ENCODE measurements around the gene CLCNKA. TPM values are rescaled to one million over a fixed set of nuclear protein-coding genes. Genes with fewer than 3 reads are reported as not detected.
"Not testable (repeated sequence)": the region's sequence is repeated elsewhere in the genome, so short reads cannot be mapped to it uniquely, and the experiment has no call there.

CLCNKA gene
- total RNA-seq, 4 donors from 2014 or later = 0.64 to 0.94 (median 0.80) TPM; not detected in 1

DNA sequence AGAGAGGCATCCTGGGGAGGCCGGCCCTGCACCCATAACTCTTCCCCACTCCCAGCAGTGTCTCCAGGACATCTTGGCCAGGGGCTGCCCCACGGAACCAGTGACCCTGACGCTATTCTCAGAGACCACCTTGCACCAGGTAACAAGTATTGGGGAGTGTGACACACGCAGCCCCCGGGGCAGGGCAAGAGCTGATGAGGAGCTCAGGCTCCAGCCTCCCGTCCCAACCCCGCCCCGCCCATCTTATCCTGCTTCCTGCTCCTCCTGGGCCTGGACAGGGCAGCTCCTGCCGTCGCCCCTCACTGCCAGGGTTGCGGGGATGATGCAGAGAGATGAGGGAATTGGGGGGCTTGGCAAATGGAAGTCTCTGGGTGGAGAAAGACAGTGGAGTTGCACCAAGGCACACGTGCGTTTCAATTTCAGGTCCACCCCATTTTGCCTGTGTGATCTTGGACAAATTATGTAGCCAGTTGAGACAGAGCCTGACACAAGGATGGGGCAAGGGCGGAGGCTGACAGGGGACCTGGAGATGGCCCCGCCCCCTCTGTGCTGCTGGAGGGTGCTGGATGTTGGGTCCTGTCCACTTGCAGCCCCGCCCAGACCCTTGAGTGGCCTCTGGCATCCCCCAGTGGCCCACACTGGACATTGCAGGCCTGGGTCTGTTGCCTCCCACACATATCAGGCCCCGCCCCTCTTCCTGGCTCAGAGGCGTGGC lies 10.7 kb downstream of the CLCNKA start:
- H3K9me3 ChIP-seq = no peaks in the 10 kb centered on the region
- DNase-seq (peak; percentile 76 to 94), ATAC-seq (peak; percentile 89 to 91)
- intact Hi-C loops (cut with DNase I; ENCODE audit: low total_unique reads) = loop anchor here (1.0 kb wide), 1 partner anchor 23 kb away; no protein-coding TSS in a partner anchor
- no peaks in the 10 kb centered on the region for H3K27me3 ChIP-seq
- H3K4me1 ChIP-seq = peaks cover 5 to 6% of the 10 kb centered on the region in 2 donors
- H3K4me3 ChIP-seq = no peak overlapping the region
- H3K36me3 ChIP-seq = no peaks in the 10 kb centered on the region
- TF ChIP-seq CTCF (IDR thresholded peaks at IDR 0.05 in 4 of 5, conservative IDR thresholded peaks at IDR 0.05 in 1 of 5) (peak; percentile 96 to 100 (median 100)), POLR2A (IDR thresholded peaks at IDR 0.05) (no peak)
- in situ Hi-C loops (cut with MboI; ENCODE audit: low sequenced_read_pairs in 4 of 4) = no loop called here
- H3K27ac ChIP-seq = peak overlapping the region in 2 of 4 donors; percentile 12 to 19

GRCh38 chr1:16033103-16033632 lies 11.3 kb downstream of the CLCNKA start:
- in situ Hi-C loops (cut with MboI; ENCODE audit: low sequenced_read_pairs in 4 of 4); H3K36me3 ChIP-seq; ATAC-seq; H3K4me3 ChIP-seq; H3K9me3 ChIP-seq; H3K27me3 ChIP-seq; intact Hi-C loops (cut with DNase I; ENCODE audit: low total_unique reads); H3K4me1 ChIP-seq; DNase-seq: not testable (repeated sequence)
- peak overlapping the region in 1 of 4 donors; percentile 12 for H3K27ac ChIP-seq

DNA sequence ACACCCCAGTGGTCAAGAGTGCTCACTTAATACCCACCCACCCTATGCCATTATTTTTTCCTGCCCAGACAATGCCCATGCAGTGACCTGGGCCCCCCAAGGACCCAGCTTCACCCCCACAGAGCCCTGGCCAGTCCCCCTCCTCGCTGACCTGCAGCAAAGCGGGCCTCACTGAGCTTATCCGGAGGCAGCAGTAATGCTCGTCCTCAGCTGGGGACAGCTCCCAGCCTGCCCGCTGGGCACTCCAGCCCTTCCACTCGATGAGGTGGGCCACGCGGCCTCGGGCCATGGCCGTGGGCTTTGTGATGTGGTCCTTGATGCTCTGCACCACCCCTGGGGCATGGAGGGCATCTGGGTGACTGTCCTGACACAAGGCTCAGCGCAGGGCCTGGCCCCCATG lies 14.6 kb downstream of the CLCNKA start:
- intact Hi-C loops (cut with DNase I; ENCODE audit: low total_unique reads); H3K27me3 ChIP-seq; H3K9me3 ChIP-seq; in situ Hi-C loops (cut with MboI; ENCODE audit: low sequenced_read_pairs in 4 of 4); H3K4me3 ChIP-seq; H3K36me3 ChIP-seq; ATAC-seq; H3K27ac ChIP-seq; H3K4me1 ChIP-seq; DNase-seq: not testable (repeated sequence)

- H3K27ac ChIP-seq = no peak overlapping the region
- no peaks in the 10 kb centered on the region for H3K27me3 ChIP-seq
- DNase-seq = no peak
- H3K36me3 ChIP-seq = no peaks in the 10 kb centered on the region
- ATAC-seq = no peak
- no peaks in the 10 kb centered on the region for H3K4me1 ChIP-seq
- in situ Hi-C loops (cut with MboI; ENCODE audit: low sequenced_read_pairs in 4 of 4) = no loop called here
- intact Hi-C loops (cut with DNase I; ENCODE audit: low total_unique reads) = no loop called here
- no peak for TF ChIP-seq POLR2A (IDR thresholded peaks at IDR 0.05)
- no peak for TF ChIP-seq CTCF (IDR thresholded peaks at IDR 0.05 in 4 of 5, conservative IDR thresholded peaks at IDR 0.05 in 1 of 5)
- H3K9me3 ChIP-seq = no peaks in the 10 kb centered on the region
- H3K4me3 ChIP-seq = no peak overlapping the region
Measured at GRCh38 chr1:16038620-16038912, 16.7 kb downstream of the CLCNKA start.

DNA sequence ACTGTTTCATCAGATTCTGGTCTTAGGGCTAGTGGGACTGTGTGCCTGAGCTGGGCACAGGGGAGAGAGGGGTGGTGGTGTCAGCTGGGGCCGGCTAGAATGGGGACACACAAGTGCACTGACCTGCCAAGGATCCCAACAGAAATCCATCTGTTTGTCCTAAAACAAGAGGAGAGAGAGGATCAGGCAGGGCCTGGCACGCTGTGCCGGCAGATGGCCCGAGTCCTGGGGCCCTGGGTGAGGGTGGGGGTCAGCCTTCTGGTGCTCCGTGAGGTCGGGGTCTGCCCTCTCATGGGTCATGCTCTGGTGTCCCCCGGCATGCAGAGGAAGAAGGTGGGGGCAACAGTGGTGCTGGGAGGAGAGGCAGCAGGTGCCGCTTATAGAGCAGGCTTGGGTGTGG lies 18.0 kb downstream of the CLCNKA start:
- ATAC-seq; H3K27me3 ChIP-seq; H3K4me3 ChIP-seq; intact Hi-C loops (cut with DNase I; ENCODE audit: low total_unique reads); H3K36me3 ChIP-seq; H3K27ac ChIP-seq; H3K4me1 ChIP-seq; DNase-seq; H3K9me3 ChIP-seq: not testable (repeated sequence)
- in situ Hi-C loops (cut with MboI; ENCODE audit: low sequenced_read_pairs in 4 of 4) = loop anchor here in 1 of 4 donors (10.0 kb wide), 1 partner anchor 45 kb away; no protein-coding TSS in a partner anchor

- H3K27me3 ChIP-seq = no peaks in the 10 kb centered on the region
- no peaks in the 10 kb centered on the region for H3K9me3 ChIP-seq
- H3K36me3 ChIP-seq = no peaks in the 10 kb centered on the region
- ATAC-seq (no peak), DNase-seq (no peak)
- TF ChIP-seq POLR2A (IDR thresholded peaks at IDR 0.05) = no peak
- no peak for TF ChIP-seq CTCF (IDR thresholded peaks at IDR 0.05 in 4 of 5, conservative IDR thresholded peaks at IDR 0.05 in 1 of 5)
- no peak overlapping the region for H3K4me3 ChIP-seq
- no peak overlapping the region for H3K27ac ChIP-seq
- intact Hi-C loops (cut with DNase I; ENCODE audit: low total_unique reads) (no loop called here), in situ Hi-C loops (cut with MboI; ENCODE audit: low sequenced_read_pairs in 4 of 4) (loop anchor here in 1 of 4 donors (10.0 kb wide), 1 partner anchor 46 kb away; no protein-coding TSS in a partner anchor)
- H3K4me1 ChIP-seq = no peaks in the 10 kb centered on the region
Measured at GRCh38 chr1:16041200-16041599, 19.4 kb downstream of the CLCNKA start.

Data from gastrocnemius medialis (tissue), 4 donors.